ENCODE measurements around the gene FLOT2. TPM values are rescaled to one million over a fixed set of nuclear protein-coding genes. Genes with fewer than 3 reads are reported as not detected.

The FLOT2 gene
- total and polyA plus RNA-seq, 8 donors = 66.3 to 171 (median 77.7) TPM

- no peak for DNase-seq
- intact Hi-C loops (cut with DNase I) = no loop called here
- Histone ChIP-seq H3K9me3 (no peaks in the 10 kb centered on the region), H3K4me3 (no peak overlapping the region), H3K4me1 (peaks cover 15 to 30% of the 10 kb centered on the region in 2 donors), H3K27me3 (no peaks in the 10 kb centered on the region), H3K27ac (peak overlapping the region in 1 of 2 donors; percentile 20), H3K36me3 (peaks cover 0 to 100% of the 10 kb centered on the region in 2 donors)
- peak; percentile 12 for ATAC-seq
- TF ChIP-seq, protein P1, sequence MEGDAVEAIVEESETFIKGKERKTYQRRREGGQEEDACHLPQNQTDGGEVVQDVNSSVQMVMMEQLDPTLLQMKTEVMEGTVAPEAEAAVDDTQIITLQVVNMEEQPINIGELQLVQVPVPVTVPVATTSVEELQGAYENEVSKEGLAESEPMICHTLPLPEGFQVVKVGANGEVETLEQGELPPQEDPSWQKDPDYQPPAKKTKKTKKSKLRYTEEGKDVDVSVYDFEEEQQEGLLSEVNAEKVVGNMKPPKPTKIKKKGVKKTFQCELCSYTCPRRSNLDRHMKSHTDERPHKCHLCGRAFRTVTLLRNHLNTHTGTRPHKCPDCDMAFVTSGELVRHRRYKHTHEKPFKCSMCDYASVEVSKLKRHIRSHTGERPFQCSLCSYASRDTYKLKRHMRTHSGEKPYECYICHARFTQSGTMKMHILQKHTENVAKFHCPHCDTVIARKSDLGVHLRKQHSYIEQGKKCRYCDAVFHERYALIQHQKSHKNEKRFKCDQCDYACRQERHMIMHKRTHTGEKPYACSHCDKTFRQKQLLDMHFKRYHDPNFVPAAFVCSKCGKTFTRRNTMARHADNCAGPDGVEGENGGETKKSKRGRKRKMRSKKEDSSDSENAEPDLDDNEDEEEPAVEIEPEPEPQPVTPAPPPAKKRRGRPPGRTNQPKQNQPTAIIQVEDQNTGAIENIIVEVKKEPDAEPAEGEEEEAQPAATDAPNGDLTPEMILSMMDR (IDR thresholded peaks at IDR 0.05) = no peak
These were observed 14.9 kb upstream of the FLOT2 start for GRCh38 chr17:28912281-28912937.

- intact Hi-C loops (cut with DNase I) = no loop called here
- TF ChIP-seq, protein P1 (IDR thresholded peaks at IDR 0.05) = no peak
These were observed 14.0 kb upstream of the FLOT2 start for GRCh38 chr17:28911411-28912045.

GRCh38 chr17:28910534-28910933, 13.0 kb upstream of the FLOT2 start:
- intact Hi-C loops (cut with DNase I) = no loop called here

More at GRCh38 chr17:28911411-28912045, 14.0 kb upstream of the FLOT2 start:
- peaks cover 15 to 29% of the 10 kb centered on the region in 2 donors for H3K4me1 ChIP-seq
- no peak for ATAC-seq
- H3K27ac ChIP-seq = peak overlapping the region; percentile 20 to 34
- DNase-seq = no peak
- no peak overlapping the region for H3K4me3 ChIP-seq
- H3K9me3 ChIP-seq = no peaks in the 10 kb centered on the region
- no peaks in the 10 kb centered on the region for H3K27me3 ChIP-seq
- H3K36me3 ChIP-seq = peaks cover 0 to 100% of the 10 kb centered on the region in 2 donors

GRCh38 chr17:28908640-28909167, 11.2 kb upstream of the FLOT2 start:
- peak; percentile 57 for ATAC-seq
- DNase-seq = no peak
- Histone ChIP-seq H3K27me3 (no peaks in the 10 kb centered on the region), H3K4me1 (peaks cover 15 to 27% of the 10 kb centered on the region in 2 donors), H3K4me3 (no peak overlapping the region), H3K36me3 (peaks cover 0 to 85% of the 10 kb centered on the region in 2 donors), H3K9me3 (no peaks in the 10 kb centered on the region), H3K27ac (peak overlapping the region; percentile 45 to 86)
- TF ChIP-seq, protein P1 (IDR thresholded peaks at IDR 0.05) = no peak
- intact Hi-C loops (cut with DNase I) = no loop called here

More at GRCh38 chr17:28910534-28910933, 13.0 kb upstream of the FLOT2 start:
- DNase-seq (no peak), ATAC-seq (no peak)
- Histone ChIP-seq H3K4me3 (no peak overlapping the region), H3K4me1 (peaks cover 15 to 25% of the 10 kb centered on the region in 2 donors), H3K9me3 (no peaks in the 10 kb centered on the region), H3K27ac (no peak overlapping the region), H3K27me3 (no peaks in the 10 kb centered on the region), H3K36me3 (peaks cover 0 to 100% of the 10 kb centered on the region in 2 donors)
- TF ChIP-seq, protein P1 (IDR thresholded peaks at IDR 0.05) = no peak

Measured in left lung (tissue), 10 donors.